Measurements from ENCODE around the gene ZBTB3.
"Not testable (repeated sequence)": the region's sequence is repeated elsewhere in the genome, so short reads cannot be mapped to it uniquely, and the experiment has no call there.

The ZBTB3 gene

DNA sequence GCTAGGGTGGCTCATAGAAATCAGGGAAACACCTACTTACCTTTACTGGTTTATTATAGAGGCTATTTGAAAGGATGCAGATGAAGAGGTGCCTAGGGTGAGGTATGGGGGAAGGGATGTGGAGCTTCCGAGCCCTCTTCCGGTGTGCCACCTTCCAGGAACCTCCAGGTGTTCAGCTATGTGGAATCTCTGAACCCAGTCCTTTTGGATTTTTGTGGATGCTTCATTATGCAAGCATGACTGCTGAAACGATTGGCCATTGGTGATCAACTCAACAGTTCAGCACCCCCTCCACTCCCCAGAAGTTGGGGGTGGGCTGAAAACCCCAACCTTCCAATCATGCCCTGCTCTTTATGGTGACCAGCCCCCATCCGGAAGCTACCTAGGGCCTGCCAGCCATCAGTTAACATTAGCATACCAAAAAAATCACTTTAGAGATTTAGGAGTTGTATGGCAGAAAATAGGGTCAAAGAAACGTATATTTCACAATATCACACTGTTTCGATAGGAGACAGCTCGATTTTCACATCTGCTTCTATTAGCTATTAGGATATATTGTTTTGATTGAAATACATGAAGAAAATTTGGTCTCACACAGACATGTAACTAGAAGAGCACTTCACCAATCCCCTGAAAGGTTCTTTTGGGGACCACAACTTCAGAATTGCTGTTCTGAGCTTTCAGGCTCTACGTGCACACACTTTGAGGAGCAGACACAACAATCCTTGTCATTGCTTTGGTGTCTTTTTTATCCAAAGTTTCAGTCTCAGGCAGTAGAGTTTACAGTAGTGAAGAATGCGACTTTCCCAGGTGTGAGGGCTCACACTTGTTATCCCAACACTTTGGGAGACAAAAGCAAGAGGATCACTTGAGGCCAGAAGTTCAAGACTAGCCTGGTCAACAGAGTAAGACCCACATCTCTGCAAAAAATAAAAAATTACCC is 4.2 kb upstream of the ZBTB3 start:
- no peak overlapping the region for H3K4me3 ChIP-seq (ENCODE audit: low read depth, low read length)
- DNase-seq (ENCODE audit: low read depth): no peak
- TF ChIP-seq, protein P1, sequence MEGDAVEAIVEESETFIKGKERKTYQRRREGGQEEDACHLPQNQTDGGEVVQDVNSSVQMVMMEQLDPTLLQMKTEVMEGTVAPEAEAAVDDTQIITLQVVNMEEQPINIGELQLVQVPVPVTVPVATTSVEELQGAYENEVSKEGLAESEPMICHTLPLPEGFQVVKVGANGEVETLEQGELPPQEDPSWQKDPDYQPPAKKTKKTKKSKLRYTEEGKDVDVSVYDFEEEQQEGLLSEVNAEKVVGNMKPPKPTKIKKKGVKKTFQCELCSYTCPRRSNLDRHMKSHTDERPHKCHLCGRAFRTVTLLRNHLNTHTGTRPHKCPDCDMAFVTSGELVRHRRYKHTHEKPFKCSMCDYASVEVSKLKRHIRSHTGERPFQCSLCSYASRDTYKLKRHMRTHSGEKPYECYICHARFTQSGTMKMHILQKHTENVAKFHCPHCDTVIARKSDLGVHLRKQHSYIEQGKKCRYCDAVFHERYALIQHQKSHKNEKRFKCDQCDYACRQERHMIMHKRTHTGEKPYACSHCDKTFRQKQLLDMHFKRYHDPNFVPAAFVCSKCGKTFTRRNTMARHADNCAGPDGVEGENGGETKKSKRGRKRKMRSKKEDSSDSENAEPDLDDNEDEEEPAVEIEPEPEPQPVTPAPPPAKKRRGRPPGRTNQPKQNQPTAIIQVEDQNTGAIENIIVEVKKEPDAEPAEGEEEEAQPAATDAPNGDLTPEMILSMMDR (IDR thresholded peaks at IDR 0.05; ENCODE audit: control insufficient read depth, extremely low read depth, insufficient read depth): no peak

DNA sequence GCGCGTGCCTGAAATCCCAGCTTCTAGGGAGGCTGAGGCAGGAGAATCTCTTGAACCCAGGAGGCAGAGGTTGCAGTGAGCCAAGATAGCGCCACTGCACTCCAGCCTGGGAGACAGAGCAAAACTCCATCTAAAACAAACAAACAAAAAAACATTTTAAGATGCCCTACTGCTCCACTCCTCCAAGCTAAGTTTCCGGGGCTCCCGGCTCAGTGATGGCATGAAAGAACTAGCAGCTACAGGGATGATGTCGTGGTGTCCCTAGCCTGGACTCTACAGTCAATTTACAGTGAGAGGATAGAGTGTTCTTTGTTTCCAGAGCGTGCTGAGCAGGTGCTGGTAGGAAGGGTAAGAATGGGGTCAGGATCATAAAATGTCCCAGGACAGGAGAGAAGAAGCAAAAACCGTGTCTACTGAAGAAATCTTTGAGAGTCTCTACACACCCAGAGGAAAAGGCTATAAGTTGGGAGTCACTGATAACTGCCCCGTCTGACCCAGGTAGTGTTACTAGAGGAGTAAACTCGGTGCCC is 1.2 kb upstream of the ZBTB3 start:
- no peak overlapping the region for H3K4me3 ChIP-seq (ENCODE audit: low read depth, low read length)
- DNase-seq (ENCODE audit: low read depth): no peak
- TF ChIP-seq, protein P1 (IDR thresholded peaks at IDR 0.05; ENCODE audit: control insufficient read depth, extremely low read depth, insufficient read depth): no peak

DNA sequence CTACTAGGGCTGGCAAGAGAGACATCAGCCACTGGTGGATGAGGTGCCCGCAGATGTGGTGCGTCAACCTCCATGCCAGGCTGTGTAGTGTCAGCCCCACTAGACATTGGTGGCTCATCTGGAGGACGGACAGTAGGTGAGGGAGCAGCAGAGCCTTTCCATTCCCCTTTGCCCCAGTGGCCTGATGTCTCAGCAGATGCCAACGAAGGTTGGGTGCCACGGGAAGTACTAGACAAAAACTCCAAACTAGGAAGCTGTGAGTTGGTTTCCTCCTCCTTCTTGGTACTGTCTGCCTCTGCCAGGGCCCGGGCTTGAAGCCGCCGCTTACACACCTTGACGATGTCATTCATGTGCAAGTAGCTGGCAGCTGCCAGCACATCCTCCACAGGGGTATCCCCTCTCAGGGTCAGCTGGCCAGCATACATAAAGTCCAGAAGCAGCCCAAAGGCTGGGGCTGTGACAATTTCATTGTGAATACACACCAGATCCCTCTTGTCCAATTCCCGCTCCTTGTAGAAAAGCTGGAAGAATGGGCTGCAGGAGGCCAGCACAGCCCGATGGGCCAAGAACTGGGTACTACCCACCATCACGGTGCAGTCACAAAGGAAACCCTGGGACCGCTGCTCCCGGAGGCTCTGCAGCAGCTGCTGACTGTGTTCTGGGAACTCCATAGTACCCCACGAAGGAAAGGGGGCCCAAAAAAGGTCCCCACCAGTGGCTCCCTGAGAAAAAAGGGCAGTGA is 795 bp downstream of the ZBTB3 start:
- no peak for DNase-seq (ENCODE audit: low read depth)
- TF ChIP-seq, protein P1 (IDR thresholded peaks at IDR 0.05; ENCODE audit: control insufficient read depth, extremely low read depth, insufficient read depth): no peak
- H3K4me3 ChIP-seq (ENCODE audit: low read depth, low read length): peak overlapping the region; percentile 69

DNA sequence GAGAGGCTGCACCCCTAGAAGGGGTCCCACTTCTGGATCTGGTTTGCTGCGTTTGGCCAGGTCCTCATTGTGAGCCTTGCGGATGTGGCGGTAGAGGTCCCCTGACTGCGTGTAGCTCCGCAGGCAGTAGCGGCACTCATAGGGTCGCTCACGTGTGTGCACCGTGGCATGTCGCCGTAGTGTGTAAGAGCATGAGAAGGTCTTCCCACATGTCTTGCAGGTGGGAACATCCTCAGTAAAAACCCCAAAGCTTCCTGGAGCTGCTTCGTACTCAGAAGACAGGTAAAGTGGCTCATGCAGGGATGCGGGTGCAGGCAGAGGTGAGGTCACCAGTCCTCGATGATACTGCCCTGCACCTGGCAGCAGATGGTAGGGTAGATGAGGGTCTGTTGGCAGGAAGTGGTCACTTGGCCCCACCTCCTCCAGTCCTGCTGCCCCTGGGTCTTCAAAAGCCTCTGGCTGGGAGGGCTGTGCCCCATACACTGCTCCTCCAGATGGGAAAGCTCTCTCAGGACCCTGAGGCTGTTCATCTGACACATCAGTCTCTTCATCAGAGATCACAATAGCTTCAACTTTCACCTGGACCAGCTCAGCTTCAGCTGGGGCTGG is 1.7 kb downstream of the ZBTB3 start:
- DNase-seq (ENCODE audit: low read depth): no peak
- no peak overlapping the region for H3K4me3 ChIP-seq (ENCODE audit: low read depth, low read length)
- TF ChIP-seq, protein P1 (IDR thresholded peaks at IDR 0.05; ENCODE audit: control insufficient read depth, extremely low read depth, insufficient read depth): no peak

DNA sequence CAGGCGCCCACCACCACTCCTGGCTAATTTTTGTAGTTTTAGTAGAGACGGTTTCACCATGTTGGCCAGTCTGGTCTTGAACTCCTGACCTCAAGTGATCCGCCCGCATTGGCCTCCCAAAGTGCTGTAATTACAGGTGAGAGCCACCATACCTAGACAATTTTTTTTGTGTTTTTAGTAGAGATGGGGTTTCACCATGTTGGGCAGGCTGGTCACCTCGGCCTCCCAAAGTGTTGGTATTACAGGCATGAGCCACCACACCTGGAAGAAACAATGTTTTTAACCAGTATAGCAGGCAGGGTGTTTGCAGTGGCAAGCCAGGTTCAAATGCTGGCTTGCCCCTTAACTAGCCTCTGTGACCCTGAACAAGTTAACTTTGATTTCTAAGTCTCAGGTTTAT is 4.0 kb downstream of the ZBTB3 start:
- not testable (repeated sequence) for DNase-seq (ENCODE audit: low read depth); H3K4me3 ChIP-seq (ENCODE audit: low read depth, low read length)

DNA sequence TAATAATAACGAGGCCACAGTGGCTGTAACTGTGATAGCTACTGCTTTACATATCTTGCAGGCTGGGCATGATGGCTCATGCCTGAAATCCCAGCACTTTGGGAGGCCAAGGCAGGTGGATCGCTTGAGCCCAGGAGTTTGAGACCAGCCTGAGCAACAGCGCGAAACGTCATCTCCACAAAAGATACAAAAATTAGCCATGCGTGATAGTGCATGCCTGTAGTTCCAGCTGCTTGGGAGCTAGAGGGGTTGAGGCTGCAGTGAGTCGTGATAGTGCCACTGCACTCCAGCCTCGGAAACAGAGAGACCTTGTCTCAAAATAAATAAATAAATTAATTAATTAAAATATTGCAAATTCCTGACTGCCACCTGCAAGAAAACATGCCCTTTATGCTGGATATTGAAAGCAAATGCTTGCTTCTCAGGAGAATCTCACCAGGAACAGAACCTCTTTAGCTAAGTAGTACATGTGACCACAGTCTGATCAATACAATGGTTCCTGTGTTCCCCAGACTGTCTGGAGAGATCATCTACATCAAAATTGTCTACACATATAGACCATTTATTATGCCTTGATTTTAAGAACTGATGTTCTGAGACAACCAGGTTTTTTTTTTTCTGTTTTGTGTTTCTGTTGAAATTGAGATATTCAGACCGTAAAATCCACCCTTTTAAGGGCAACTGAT is 6.3 kb downstream of the ZBTB3 start:
- H3K4me3 ChIP-seq (ENCODE audit: low read depth, low read length): no peak overlapping the region
- TF ChIP-seq, protein P1 (IDR thresholded peaks at IDR 0.05; ENCODE audit: control insufficient read depth, extremely low read depth, insufficient read depth): no peak
- no peak for DNase-seq (ENCODE audit: low read depth)
